Uterus (tissue), 4 donors: ENCODE results near the gene MAOA. TPM values are rescaled to one million over a fixed set of nuclear protein-coding genes. Genes with fewer than 3 reads are reported as not detected.
A peak's percentile ranks its signal among the peaks of the same experiment; 100 is the strongest.

ENCODE experiments used
- DNase-seq, 2 donors: peaks; one replicate each; pipeline ENCODE4 v3.0.0-alpha.2; 2019 to 2020
- H3K27ac ChIP-seq, 2 donors: fragments of 200-600 bp; sonication (generic); 1 replicate in 1 of 2; 2 replicates in 1 of 2; pipeline ENCODE4 v1.5.1; 2016 to 2018
- H3K27me3 ChIP-seq, 2 donors: fragments of 200-600 bp; sonication (generic); one replicate each; pipeline ENCODE4 v1.5.1; 2018 to 2019; ENCODE audit warnings: control low read depth in 1 of 2
- H3K36me3 ChIP-seq, 2 donors: fragments of 200-600 bp; sonication (generic); one replicate each; pipeline ENCODE4 v1.5.1; 2019; ENCODE audit warnings: control low read depth in 1 of 2
- H3K4me1 ChIP-seq, 2 donors: fragments of 200-600 bp; sonication (generic); one replicate each; pipeline ENCODE4 v1.5.1; 2018 to 2019; ENCODE audit warnings: control low read depth in 1 of 2
- H3K4me3 ChIP-seq, 2 donors: fragments of 200-600 bp; sonication (generic); 1 replicate in 1 of 2; 2 replicates in 1 of 2; pipeline ENCODE4 v1.5.1; 2018 to 2019; ENCODE audit warnings: mild to moderate bottlenecking in 1 of 2
- H3K9me3 ChIP-seq, 2 donors: fragments of 200-600 bp; sonication (generic); one replicate each; pipeline ENCODE4 v1.5.1; 2019; ENCODE audit warnings: control low read depth in 1 of 2
- POLR2A ChIP-seq, 2 donors: fragments of 450-650 bp; IDR thresholded peaks; one replicate each; pipeline ENCODE4 v1.6.1; 2016; ENCODE audit warnings: antibody characterized with exemption in 2 of 2, mild to moderate bottlenecking in 1 of 2, moderate library complexity in 1 of 2
- intact Hi-C: fragments of 100-400 bp; cut with DNase I; formaldehyde crosslinking; loops from one replicate; pipeline ENCODE4 v1.15.1; 2023; ENCODE audit warnings: low total_unique reads
- total RNA-seq, 4 donors: library from RNA; depleted of rRNA in 3 of 4; stranded (reverse); fragments of >200 nt in 3 of 4; gene quantifications; one replicate each; pipeline versions ENCODE4 v1.1.0 to v1.2.4, GENCODE V29; 2014 to 2023
- TF ChIP-seq, protein P1 (sequence below), 4 experiments: fragments of 200-600 bp in 2 of 4; fragments of 450-650 bp in 2 of 4; sonication (generic) in 2 of 4; IDR thresholded peaks; one replicate each; pipeline ENCODE4 v1.5.1; 2016 to 2019; ENCODE audit warnings: antibody characterized with exemption in 4 of 4, mild to moderate bottlenecking in 2 of 4, moderate library complexity in 1 of 4
- donor health status: DM: yes; HTN: yes; CAD: no.

MAOA gene
- total RNA-seq, 4 donors from 2014 or later: 13.2 to 90.6 (median 67.1) TPM

DNA sequence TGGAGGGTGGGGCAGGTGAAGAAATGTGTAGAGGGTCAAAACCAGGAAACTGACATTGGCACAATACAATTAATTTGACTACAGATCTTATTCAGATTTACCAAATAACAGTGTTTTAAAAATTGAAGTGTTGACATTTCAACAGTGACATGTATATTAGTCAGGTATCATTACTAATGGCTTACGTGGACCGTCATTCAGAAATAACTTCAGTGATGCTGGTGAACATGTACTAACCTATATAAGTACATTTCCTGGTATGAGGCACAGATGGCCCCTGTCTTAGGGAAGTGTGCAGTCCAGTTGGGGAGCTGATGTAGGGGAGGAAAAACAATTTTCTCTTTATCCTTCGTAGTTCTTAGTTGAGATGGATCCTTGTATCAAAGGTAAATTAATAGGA is 22.3 kb upstream of the MAOA start:
- Histone ChIP-seq H3K4me3 (no peak overlapping the region), H3K27me3 (no peaks in the 10 kb centered on the region), H3K36me3 (no peaks in the 10 kb centered on the region), H3K4me1 (no peaks in the 10 kb centered on the region), H3K27ac (no peak overlapping the region), H3K9me3 (no peaks in the 10 kb centered on the region)
- intact Hi-C loops: no loop called here
- DNase-seq: no peak
- TF ChIP-seq POLR2A (IDR thresholded peaks at IDR 0.05): no peak
- TF ChIP-seq, protein P1, sequence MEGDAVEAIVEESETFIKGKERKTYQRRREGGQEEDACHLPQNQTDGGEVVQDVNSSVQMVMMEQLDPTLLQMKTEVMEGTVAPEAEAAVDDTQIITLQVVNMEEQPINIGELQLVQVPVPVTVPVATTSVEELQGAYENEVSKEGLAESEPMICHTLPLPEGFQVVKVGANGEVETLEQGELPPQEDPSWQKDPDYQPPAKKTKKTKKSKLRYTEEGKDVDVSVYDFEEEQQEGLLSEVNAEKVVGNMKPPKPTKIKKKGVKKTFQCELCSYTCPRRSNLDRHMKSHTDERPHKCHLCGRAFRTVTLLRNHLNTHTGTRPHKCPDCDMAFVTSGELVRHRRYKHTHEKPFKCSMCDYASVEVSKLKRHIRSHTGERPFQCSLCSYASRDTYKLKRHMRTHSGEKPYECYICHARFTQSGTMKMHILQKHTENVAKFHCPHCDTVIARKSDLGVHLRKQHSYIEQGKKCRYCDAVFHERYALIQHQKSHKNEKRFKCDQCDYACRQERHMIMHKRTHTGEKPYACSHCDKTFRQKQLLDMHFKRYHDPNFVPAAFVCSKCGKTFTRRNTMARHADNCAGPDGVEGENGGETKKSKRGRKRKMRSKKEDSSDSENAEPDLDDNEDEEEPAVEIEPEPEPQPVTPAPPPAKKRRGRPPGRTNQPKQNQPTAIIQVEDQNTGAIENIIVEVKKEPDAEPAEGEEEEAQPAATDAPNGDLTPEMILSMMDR (IDR thresholded peaks at IDR 0.05): no peak

DNA sequence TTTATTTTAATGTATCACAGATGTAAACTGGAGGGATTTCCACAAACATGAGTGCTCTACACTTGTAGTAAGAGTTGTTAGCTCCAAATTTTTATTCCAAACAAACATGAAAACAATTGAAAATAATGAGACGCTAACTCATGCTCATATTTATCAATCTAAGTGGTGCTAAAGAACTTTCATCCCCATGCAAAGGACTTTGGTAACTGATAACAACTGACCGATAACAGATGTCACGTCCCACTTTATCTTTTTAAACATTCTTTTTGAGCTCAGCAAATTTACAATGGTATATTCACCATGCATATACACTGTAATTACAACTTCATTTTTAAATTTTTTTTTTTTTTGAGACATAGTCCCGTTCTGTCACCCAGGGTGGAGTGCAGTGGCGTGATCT is 15.6 kb upstream of the MAOA start:
- Histone ChIP-seq H3K4me3 (no peak overlapping the region), H3K36me3 (no peaks in the 10 kb centered on the region), H3K27me3 (no peaks in the 10 kb centered on the region), H3K27ac (no peak overlapping the region), H3K9me3 (no peaks in the 10 kb centered on the region), H3K4me1 (no peaks in the 10 kb centered on the region)
- DNase-seq: no peak
- TF ChIP-seq POLR2A (IDR thresholded peaks at IDR 0.05): no peak
- TF ChIP-seq, protein P1 (IDR thresholded peaks at IDR 0.05): no peak
- intact Hi-C loops: no loop called here

DNA sequence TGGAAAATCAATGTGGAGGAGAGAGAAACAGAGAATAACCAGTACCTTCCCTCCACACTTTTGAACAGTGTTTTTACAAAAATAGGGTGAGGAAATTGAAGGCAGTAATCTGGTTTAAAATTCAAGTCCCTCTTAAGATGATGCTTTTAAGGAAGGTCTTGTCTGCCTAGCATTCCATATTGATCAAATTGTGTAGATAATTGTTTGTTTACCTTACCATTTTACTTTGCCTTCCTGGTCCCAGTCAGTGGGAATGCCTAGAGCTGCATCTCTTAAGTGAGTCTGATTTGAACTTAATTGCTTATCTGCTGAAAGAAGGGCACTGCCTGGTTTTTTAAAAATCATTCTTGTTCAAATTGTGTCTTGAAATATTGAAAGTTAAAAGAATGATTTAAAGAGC is 14.4 kb upstream of the MAOA start:
- Histone ChIP-seq H3K36me3 (no peaks in the 10 kb centered on the region), H3K27ac (peak overlapping the region in 1 of 2 donors; percentile 46), H3K4me3 (no peak overlapping the region), H3K4me1 (no peaks in the 10 kb centered on the region), H3K9me3 (no peaks in the 10 kb centered on the region), H3K27me3 (no peaks in the 10 kb centered on the region)
- no peak for DNase-seq
- intact Hi-C loops: no loop called here
- no peak for TF ChIP-seq POLR2A (IDR thresholded peaks at IDR 0.05)
- TF ChIP-seq, protein P1 (IDR thresholded peaks at IDR 0.05): no peak

DNA sequence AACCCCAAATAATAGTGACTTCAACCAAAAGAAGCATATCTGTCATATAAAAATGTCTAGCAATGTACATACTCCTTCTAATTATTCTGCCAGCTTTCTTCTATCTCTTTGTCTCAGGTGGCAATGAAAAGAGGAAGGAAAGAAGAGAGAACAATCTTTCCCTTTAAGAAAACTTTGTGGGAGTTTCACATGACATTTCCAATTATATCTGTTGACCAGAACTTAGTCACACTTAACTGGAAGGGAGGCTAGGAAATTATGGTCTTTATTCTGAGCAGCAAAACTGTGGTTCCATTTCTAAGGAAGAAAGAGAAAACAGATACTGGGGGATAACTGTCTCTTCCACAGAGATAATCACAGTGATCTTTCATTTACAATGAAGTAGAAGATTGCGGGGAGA is 12.9 kb upstream of the MAOA start:
- intact Hi-C loops: no loop called here
- TF ChIP-seq POLR2A (IDR thresholded peaks at IDR 0.05): no peak
- TF ChIP-seq, protein P1 (IDR thresholded peaks at IDR 0.05): no peak
- H3K4me3 ChIP-seq: no peak overlapping the region
- H3K27ac ChIP-seq: peak overlapping the region in 1 of 2 donors; percentile 66
- no peaks in the 10 kb centered on the region for H3K36me3 ChIP-seq
- H3K27me3 ChIP-seq: no peaks in the 10 kb centered on the region
- no peak for DNase-seq
- H3K4me1 ChIP-seq: no peaks in the 10 kb centered on the region
- no peaks in the 10 kb centered on the region for H3K9me3 ChIP-seq

DNA sequence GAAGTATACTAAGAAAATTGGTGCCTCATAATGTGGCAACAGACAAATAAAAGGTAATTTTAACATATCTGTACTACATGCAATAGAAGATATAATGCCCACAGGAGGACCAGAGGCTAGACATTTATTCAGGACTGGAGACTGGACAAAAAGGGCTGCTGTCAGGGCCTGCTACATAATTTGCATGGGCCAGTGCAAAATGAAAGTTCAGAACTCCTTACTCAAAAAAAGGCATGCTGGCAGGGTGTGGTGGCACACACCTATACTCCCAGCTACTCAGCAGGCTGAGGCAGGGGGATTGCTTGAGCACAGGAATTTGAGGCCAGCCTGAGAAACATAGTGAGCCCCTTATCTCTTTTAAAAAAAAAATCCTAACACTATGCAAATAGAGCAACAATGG is 12.4 kb upstream of the MAOA start:
- intact Hi-C loops: no loop called here
- TF ChIP-seq, protein P1 (IDR thresholded peaks at IDR 0.05): no peak
- TF ChIP-seq POLR2A (IDR thresholded peaks at IDR 0.05): no peak
- Histone ChIP-seq H3K27ac (peak overlapping the region in 1 of 2 donors; percentile 66), H3K27me3 (no peaks in the 10 kb centered on the region), H3K4me3 (no peak overlapping the region), H3K9me3 (no peaks in the 10 kb centered on the region), H3K4me1 (no peaks in the 10 kb centered on the region), H3K36me3 (no peaks in the 10 kb centered on the region)
- DNase-seq: no peak
